Calu3 (cell line): ENCODE measurements around the gene PCNX1. TPM values are rescaled to one million over a fixed set of nuclear protein-coding genes. Genes with fewer than 3 reads are reported as not detected.

Experiments used
- BruUV-seq: library from RNA; stranded (reverse); fragments of 400-500 nt; replicated peaks from 2 replicates; lab custom pipeline; 2021; lab: Mats Ljungman, UMichigan
- CTCF ChIA-PET: fragments of 300-600 bp; sonication (Branson Sonifier 250); formaldehyde crosslinking; loops from one replicate; lab custom pipeline; 2022; ENCODE audit warnings: antibody characterized with exemption; lab: Charles Lee
- DNase-seq: peaks from one replicate; pipeline ENCODE4 v3.0.0; 2022
- H3K27ac Mint-ChIP-seq: one replicate; pipeline ENCODE4 v1.8.0; 2022; ENCODE audit warnings: mixed read lengths; ENCODE audit not compliant: unreplicated experiment
- H3K27me3 Mint-ChIP-seq: one replicate; pipeline ENCODE4 v1.8.0; 2022; ENCODE audit warnings: mixed read lengths; ENCODE audit not compliant: unreplicated experiment
- H3K36me3 Mint-ChIP-seq: one replicate; pipeline ENCODE4 v1.8.0; 2022; ENCODE audit warnings: mild to moderate bottlenecking, moderate library complexity, mixed read lengths; ENCODE audit not compliant: insufficient read depth, unreplicated experiment
- H3K4me1 Mint-ChIP-seq: one replicate; pipeline ENCODE4 v1.8.0; 2022; ENCODE audit warnings: mild to moderate bottlenecking, low read depth, mixed read lengths; ENCODE audit not compliant: unreplicated experiment
- H3K4me3 Mint-ChIP-seq: one replicate; pipeline ENCODE4 v1.8.0; 2022; ENCODE audit warnings: mild to moderate bottlenecking, low read depth, moderate library complexity, mixed read lengths; ENCODE audit not compliant: unreplicated experiment
- H3K9me3 Mint-ChIP-seq: one replicate; pipeline ENCODE4 v1.8.0; 2022; ENCODE audit warnings: low read depth, mixed read lengths; ENCODE audit not compliant: unreplicated experiment
- CTCF ChIP-seq: fragments of 200-600 bp; IDR thresholded peaks from one replicate; pipeline ENCODE4 v1.8.0; 2022; ENCODE audit warnings: antibody characterized with exemption; ENCODE audit not compliant: unreplicated experiment
- intact Hi-C: fragments of 100-400 bp; cut with micrococcal nuclease; formaldehyde crosslinking; loops from one replicate; pipeline ENCODE4 v1.10.0; 2022; ENCODE audit not compliant: unreplicated experiment
- total RNA-seq: library from RNA; stranded (reverse); gene quantifications from 2 replicates; pipeline ENCODE4 v1.2.3, GENCODE V29; 2022

The PCNX1 gene
- total RNA-seq, 1 experiment from 2014 or later, result 34.1 TPM

GRCh38 chr14:71005076-71005475 lies 97.8 kb downstream of the PCNX1 start:
- Mint-ChIP-seq H3K36me3 (no peaks in the 10 kb centered on the region), H3K9me3 (no peaks in the 10 kb centered on the region), H3K27ac (no peak overlapping the region), H3K4me3 (no peak overlapping the region), H3K4me1 (no peaks in the 10 kb centered on the region), H3K27me3 (no peaks in the 10 kb centered on the region)
- no TSS peak for BruUV-seq
- TF ChIP-seq CTCF, result no peak
- intact Hi-C loops, result no loop called here
- DNase-seq, result no peak
- CTCF ChIA-PET, result no interaction called here

- CTCF ChIA-PET, result interaction anchor here (0.7 kb wide), 1 partner anchor 334 kb away, joined by 5 read pairs; no protein-coding TSS in a partner anchor
- BruUV-seq, result no TSS peak
- no peaks in the 10 kb centered on the region for H3K4me1 Mint-ChIP-seq
Measured at GRCh38 chr14:71006200-71006563, 98.9 kb downstream of the PCNX1 start.

GRCh38 chr14:71011479-71011878 lies 104.2 kb downstream of the PCNX1 start:
- Mint-ChIP-seq H3K36me3 (no peaks in the 10 kb centered on the region), H3K4me1 (peaks cover 8% of the 10 kb centered on the region), H3K27me3 (no peaks in the 10 kb centered on the region), H3K9me3 (no peaks in the 10 kb centered on the region), H3K4me3 (no peak overlapping the region), H3K27ac (no peak overlapping the region)
- TF ChIP-seq CTCF, result no peak
- intact Hi-C loops, result no loop called here
- CTCF ChIA-PET, result no interaction called here
- BruUV-seq, result no TSS peak
- no peak for DNase-seq

More at GRCh38 chr14:71006200-71006563, 98.9 kb downstream of the PCNX1 start:
- Mint-ChIP-seq H3K36me3 (no peaks in the 10 kb centered on the region), H3K4me3 (no peak overlapping the region), H3K27me3 (no peaks in the 10 kb centered on the region), H3K9me3 (no peaks in the 10 kb centered on the region), H3K27ac (no peak overlapping the region)
- intact Hi-C loops, result no loop called here
- no peak for TF ChIP-seq CTCF
- DNase-seq, result no peak

- Mint-ChIP-seq H3K9me3 (no peaks in the 10 kb centered on the region), H3K4me1 (peaks cover 8% of the 10 kb centered on the region), H3K27ac (no peak overlapping the region), H3K27me3 (no peaks in the 10 kb centered on the region), H3K4me3 (no peak overlapping the region), H3K36me3 (no peaks in the 10 kb centered on the region)
- no peak for DNase-seq
- intact Hi-C loops, result no loop called here
- TF ChIP-seq CTCF, result no peak
- no TSS peak for BruUV-seq
- CTCF ChIA-PET, result interaction anchor here (0.7 kb wide), 1 partner anchor 31 kb away, joined by 4 read pairs; no protein-coding TSS in a partner anchor
Measured at GRCh38 chr14:71012888-71013287, 105.6 kb downstream of the PCNX1 start.
